CD4-positive, alpha-beta T cell treated with Interleukin-6 for 4 hours (primary cell): Measurements from ENCODE around the gene DCAF15.

Experiments used
- DNase-seq: peaks from one replicate; pipeline ENCODE4 v3.0.0-alpha.2; 2020; ENCODE audit warnings: mixed read lengths

Gene DCAF15

DNA sequence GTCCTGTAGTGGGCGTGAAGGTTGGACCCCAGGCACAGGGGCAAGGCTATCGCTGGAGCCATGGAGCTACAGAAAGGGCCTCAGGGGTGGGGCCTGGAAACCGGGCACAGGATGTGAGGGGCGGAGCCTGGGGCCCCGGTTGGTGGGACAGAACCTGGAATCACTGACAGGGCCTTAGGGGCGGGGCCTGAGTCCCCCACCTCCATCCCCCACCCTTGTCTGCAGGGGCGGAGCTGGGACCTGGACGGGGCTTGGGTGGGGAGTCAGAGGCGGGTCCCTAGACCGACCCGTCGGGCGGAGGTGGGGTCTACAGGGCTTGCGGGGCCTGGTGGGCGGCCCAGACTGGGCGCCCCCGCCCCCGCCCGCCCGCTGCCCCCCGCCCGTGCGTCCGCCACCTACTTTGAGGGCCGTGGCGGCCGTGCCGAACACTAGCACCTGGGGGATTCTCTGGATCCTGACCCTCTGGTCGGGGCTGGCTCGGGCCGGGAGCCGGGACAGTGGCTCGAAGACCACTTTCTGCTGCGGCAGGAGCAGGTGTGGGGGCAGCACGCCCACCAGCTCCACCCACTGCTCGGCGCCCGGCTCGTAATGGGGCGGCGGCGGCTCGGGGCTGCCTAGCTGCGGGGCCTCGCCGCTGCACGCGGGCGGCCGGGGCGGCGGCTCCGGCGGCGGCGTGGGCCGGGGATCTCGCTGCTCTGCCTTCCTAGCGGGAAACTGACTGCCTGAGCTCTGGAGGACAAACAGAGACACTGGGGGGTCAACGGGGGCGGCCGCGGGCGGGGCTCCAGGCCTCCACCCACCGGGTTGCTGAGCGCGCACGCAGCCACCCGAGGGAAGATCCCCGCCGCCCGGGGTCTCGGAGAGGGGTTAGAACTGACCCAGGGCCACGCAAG lies 26.3 kb downstream of the DCAF15 start:
- peak; percentile 41 for DNase-seq

DNA sequence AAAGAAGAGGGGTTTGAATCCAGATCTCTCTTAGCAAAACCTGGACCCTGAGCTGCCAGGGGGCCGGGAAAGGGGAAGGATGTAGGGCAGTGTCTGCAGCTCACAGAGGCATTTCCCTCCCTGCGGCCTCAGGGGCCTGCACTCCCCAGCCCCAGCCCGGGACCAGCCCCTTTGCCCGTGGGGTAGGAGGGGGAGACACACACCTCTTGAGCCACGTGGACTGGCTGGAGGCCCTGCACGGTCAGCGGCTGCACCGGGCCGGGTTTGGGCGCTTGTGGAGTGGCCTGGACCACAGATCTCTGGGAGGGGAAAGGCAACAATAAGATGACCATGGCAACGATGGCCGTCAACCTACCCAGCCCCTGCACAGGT lies 26.9 kb downstream of the DCAF15 start:
- DNase-seq: no peak

DNA sequence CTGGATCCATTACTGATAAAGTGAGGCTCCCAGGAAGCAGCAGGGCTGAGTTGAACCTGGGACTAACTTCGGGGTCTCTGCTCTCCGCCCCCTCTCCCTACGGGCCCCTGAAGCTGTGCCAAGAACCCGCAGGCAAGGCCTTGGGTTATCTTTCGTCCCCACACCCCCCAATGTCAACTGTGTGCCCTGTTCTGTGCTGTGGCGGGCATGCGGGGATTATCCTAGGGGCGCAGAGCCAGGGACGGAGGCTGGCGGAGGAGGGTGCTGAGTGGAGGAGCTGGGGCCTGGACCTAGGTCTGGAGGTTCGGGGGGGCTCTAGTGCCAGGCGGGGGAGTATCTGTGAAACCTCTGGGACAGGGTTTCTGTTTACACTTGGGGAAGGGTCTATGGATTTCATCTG lies 27.4 kb downstream of the DCAF15 start:
- DNase-seq: no peak

DNA sequence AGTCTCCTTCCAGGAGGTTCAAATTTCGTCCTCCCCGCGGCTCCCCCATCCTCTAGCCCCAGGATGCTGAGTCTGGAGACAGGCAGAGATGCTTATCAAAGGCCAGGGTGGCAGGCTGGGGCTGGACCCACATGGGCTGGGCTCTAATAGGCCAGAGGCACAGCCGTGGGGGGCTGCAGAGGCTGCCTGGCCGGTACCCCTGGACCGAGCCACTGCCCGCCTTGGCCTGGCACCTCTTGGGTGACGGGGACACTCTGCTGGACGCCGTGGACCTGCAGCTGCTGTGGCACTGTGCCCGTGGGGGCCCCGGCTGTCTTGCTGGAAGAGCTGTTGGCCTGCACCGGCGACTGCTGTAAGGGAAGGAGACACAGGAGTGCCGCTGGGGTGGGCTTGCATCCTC lies 28.0 kb downstream of the DCAF15 start:
- DNase-seq: no peak

DNA sequence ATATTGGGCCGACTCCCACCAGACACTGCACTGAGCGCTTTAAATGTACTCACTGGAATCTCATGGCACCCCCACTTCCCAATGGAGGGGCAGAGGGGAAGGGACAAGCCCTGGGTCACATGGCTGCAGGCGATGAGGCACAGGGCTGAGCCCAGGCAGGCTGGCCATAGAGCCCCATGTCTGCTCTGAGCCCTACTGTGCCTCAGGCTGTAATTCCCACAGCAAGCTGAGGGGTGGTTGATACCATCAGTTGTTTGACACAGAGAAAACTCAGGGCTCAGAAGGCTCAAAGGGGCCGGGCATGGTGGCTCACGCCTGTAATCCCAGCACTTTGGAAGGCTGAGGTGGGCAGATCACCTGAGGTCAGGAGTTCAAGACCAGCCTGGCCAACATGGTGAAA lies 28.7 kb downstream of the DCAF15 start:
- DNase-seq: no peak

DNA sequence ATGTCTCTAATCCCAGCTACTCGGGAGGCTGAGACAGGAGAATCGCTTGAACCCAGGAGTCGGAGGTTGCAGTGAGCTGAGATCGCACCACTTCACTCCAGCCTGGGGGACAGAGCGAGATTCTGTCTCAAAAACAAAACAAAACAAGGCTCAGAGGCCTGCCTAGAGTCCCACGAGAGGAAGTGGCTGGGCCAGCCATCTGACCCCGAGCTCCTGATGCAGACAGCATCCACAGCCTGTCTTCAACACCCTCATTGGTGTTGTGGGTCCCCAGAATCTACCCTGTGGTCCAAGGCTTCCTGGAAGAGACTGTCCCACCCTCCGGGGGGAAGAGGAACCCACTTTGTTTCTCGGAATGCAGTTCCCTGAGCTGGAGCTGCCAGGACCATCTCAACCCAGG lies 29.2 kb downstream of the DCAF15 start:
- DNase-seq: no peak

DNA sequence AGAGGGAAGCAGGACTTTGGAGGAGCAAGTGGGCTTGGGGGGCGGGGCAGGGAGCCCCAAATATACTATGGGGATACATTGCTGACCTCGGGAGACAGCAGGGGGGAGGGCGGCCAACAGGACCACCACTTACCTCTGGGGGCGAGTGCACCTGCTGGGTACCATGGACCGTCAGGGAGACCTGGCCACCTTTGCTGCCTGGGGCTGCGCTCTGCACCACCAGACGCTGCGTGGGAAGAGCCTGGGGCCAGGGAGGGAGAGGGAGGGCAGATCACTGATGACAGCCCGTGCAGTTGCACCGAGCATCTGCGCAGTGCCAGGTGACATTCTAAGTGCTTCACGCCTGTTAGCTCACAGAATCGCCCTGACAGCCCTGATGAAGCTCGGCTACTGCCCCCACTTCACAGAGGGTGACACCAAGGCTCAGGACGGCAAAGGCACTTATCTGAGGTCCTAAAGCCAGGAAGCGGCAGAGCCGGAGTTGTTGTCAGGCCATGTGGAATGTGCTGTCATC lies 29.7 kb downstream of the DCAF15 start:
- DNase-seq: no peak

DNA sequence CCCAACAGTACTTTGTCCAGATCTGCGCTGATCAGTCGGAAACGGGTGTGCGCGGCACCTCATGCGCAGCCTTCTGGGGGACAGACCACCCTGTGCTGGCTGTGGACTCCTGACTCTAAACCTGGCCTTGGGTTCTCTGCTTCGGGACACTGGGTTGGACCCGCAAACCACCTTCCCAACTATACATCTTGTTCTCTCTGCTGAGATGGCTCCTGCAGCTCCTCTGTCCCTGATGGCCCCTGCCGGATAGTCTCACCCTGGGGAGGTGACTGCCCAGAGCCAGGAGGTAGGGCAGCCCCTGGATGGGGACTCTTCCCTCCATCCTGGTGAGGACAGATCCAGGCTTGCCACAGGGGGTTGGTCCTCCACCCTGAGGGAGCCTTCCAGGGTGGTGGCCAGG lies 30.5 kb downstream of the DCAF15 start:
- DNase-seq: no peak

DNA sequence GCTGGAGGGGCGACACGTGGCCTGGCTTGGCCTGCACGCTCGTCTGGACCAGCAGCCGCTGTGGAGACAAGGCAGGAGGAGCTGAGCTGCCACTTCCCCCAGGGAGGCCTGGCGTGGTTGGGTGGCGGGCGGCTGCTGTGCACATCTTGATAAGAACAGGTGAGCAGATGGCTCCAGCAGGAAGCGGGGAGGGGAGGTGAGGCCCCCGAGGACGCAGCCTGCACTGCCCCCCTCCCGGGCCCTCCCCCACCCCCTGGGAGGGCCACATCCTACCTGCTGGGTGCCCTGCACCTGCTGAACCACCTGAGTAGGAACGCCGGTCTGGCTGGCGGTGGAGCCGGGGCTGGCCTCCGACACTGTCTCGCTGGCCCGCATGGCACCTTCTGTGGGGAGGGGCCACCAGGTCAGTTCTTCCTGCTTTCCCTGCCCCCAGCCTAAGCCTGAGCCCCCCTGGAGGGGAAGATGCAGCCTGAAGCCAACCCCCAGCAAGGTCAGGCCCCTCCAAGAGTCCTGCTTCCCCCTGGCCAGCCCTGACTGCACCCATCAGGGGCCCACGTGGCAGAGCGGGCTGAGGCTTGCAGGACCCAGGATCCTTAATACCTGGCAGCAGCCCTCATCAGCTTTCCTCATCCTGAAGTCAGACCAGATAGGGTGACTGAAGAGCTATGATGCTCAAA lies 31.0 kb downstream of the DCAF15 start:
- peak; percentile 84 for DNase-seq

DNA sequence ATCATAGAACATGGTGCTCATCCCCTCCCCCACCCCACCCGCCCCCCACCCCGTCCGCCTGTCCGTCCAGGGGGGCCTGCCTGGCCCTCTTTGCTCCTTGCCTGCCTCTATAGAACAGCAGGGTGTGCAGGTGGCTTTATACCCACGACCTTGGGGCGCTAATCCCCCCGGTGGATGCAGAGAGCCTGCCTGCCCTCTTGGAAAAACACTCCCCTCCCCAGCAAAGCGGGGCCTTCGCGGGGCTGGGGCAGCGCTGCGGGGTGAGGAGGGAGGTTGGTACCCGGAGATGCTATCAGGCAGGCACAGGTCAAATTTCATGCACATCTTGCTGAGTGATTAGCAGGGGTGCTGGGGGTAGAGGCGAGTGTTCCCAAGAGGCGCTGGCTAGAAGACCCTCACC lies 31.9 kb downstream of the DCAF15 start:
- DNase-seq: no peak

DNA sequence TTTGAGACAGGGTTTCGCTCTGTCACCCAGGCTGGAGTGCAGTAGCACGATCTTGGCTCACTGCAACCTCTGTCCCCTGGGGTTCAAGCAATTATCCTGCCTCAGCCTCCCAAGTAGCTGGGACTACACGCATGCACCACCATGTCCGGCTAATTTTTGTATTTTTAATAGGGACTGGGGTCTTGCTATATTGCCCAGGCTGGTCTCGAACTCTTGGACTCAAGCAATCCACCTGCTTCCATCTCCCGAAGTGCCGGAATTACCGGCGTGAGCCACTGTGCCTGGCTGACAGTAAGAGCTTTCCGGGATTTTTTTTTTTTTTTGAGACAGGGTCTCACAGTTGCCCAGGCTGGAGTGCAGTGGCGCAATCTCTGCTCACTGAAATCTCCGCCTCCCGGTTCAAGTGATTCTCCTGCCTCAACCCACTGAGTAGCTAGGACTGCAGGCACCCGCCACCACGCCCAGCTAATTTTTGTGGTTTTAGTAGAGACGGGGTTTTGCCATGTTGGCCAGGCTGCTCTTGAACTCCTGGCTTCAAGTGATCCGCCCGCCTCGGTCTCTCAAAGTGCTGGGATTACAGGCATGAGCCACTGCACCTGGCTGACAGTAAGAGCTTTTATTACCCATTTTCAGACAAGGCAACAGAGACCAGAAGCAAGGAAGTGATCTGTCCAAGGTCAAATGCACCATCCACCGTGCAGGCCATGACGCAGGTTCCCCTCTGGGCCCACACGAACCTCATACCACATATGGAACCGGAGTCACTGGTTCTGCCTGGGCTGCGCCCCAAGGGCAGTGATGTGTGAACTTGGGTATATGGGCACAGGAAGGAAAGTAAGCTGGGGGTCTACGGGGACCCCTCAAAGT lies 32.8 kb downstream of the DCAF15 start:
- peak; percentile 43 for DNase-seq

DNA sequence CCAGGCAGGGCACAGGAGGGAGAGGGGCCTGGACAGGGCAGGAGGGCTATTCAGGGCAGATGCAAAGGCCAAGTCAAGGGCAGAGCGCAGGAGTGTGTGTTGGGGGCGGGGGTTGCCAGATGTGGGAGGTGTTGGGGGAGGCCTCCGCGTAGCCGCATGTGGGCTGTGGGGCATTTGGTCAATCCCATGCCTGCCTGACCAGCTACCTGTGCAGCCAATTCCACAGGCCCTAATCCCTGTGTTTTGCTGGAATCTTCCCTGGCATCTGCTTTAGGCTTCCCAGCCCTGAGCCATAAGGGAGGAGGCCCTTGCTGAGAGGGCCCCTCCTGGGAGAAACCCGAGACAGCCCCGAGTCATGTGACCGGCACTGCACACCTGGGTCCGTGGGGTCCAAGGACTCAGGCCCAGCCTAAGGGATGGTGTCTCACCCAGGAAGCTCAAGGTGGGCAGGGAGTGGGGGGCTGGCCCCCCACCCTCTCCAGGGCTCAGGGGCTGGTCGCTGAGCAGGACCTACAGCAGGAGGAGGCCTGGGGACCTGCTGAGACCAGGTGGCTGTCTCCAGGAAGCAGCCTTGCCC lies 33.5 kb downstream of the DCAF15 start:
- DNase-seq: no peak

DNA sequence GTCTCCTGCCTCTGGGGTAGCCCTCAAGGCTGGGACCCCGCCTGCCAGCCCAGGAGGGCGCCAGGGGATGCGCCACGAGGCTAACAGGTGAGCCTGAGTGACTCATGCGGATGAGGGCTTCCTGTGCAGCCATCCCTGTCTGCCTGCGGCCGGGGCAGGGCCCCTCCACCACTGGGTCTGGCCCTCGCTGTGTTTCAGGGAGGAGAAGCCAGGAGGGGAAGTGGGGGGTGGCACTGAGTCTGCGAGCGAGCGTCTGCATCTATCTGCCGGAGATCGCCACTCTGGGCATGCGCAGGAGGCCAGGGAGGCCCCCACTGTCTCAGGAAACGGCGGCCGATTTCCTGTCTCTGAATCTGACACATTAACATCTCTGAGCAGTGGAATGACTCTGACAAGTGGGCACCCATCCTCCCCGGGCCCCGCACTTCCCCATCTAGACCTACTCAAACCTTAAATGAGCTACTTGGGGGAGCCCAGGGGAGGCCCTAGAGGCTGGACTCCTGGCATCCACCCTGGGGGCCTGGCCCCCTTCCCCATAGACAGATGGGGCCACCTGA lies 34.1 kb downstream of the DCAF15 start:
- peak; percentile 100 for DNase-seq

DNA sequence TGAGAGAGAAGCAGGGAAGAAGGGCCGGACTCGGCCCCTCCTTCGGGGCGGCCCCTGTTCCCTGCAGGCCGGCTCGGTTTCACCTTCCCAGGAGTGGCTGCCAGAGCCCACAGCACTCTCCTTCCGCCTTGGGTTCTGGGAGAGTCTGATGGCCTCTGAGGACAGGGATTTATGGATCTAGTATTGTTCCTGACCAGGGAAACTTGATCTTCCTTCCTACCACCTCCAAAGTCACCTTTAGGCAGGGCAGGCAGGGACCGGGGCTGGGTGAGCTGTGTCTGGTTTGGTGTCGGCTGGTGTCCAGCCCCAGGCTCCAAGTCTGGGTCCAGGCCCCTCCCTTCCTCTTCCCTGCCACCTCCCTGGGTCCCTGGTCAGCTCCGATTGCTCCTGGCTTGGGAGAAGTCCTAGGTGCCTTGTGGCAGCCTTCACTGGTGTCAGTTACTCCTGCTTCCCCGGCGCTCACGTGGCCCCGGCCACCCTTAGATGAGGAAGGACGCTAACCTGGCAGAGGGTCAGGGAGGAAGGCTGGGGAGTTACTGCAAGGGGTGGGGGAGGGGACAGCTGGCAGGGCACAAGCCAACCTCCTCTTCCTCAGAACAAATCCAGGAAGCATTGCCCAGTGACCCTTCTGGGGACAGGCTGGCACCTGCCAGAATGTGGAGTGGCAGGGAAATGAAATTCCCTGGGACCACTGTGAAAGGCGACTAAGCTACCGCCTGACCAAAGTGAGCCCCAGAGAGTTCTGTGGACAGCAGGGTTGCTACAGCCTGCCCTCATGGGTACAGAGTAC lies 35.0 kb downstream of the DCAF15 start:
- DNase-seq: no peak

DNA sequence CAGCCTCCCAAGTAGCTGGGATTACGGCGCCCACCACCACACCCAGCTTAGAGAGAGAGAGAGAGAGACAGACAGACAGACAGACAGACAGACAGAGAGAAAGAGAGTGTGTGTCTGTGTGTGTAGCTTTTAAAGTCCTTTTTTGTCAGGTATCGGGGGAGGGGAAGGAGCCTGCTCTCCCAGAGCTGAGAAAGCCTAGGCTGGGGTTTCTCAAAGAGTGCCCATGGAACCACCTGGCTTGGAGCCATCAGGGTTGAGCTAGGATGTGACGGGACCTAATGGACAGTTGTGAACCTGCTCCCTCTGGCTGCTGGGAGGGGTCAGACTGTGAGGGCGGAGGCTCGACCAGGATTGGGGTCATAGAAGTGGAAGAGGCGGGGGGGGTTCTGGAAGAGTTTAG lies 37.2 kb downstream of the DCAF15 start:
- no peak for DNase-seq

DNA sequence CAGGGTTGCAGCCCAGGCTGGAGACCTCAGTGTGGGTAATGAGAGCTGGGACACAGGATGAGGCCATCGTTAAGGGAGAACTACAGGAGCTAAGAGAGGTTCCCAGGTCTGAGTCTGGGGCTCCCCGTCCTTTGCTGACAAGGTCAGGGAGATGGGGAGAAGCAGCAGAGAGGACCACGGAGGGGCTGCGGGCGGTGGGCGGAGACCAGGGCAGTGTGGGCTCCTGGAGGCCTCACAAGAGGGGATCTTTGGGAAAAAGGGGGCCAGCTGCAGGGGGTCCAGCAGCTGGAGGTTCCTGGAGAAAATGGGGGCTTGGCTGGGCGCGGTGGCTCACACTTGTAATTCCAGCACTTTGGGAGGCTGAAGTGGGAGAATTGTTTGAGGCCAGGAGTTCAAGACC lies 37.8 kb downstream of the DCAF15 start:
- DNase-seq: no peak

DNA sequence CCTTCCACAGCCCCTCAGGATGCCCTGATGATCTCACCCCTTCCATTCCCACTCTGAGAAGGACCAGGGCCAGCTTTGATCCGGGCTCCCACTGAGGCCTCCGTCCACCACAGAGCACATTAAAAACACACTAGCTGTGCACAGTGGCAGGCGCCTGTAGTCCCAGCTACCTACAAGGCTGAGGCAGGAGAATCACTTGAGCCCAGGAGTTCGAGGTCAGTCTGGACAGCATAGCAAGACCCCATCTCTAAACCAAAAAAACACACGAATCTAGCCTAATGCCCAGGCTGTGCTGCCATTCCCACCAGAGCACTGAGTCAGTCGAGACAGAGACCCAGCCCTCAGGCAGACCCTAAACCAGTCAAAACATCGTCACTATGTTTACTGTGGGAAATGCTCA lies 39.7 kb downstream of the DCAF15 start:
- DNase-seq: no peak

DNA sequence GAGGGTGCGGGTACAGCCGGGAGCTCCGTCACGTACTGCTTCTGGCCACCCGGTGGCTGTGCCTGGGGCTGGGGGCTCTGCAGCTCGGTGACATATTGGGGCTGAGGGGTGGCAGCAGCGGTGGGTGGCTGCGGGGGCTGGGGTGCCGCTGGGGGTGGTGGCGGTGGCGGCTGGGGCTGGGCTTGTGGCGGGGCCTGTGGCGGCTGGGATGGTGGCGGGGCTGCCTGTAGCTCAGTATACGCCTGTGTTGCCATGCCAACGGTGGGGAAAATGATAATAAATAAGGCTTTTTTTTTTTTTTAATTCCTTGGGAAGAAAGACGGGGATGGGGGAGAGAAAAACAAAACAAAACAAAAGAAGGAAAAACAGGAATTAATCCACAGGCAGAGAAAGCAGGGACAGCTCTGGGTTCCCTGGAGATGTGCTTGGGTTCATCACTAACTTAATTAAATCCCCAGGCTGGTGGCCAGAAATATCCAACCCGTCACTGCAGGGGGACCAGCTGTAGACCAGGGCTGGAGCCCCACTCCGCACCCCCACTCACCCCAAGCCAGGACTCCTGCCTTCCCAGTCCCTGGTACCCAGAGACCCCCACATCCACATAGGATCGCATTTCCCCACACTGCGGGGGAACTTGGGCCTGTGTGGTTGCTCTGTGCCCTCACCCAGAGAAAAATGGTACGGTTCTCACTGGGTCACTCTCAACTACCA lies 41.4 kb downstream of the DCAF15 start:
- no peak for DNase-seq

DNA sequence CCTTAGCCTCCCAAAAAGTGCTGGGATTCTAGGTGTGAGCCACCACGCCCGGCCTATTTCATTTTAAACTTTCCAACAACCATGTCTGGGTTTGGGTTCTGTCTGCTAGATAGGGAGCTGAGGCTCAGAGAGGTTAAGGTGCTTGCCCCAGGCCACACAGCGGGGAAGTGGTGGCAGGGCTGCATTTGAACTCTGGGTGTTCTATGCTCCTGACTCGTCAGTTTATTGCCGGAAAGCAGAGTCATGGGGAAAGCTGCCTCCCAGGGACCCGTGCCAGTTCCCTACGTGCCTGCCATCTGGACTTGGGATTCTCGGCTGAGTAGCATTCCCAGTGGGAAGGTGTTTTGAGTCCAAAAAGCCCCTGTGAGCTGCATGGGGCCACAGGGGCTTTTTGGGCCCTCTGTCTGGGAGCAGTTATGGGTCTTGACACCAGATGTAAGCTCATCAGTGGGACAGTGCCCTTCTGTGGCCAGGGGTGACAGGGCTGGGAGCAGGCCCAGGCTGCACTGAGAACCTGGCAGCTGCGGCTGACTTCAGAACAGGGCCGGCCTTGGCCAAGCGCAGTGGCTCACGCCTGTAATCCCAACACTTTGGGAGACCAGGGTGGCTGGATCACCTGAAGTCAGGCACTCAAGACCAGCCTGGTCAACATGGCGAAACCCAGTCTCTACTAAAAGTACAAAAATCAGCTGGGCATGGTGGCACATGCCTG lies 42.9 kb downstream of the DCAF15 start:
- no peak for DNase-seq
